HG02763 (cell line): Measurements from ENCODE around the gene LATS2.

Experiments
- ATAC-seq: cut with Tn5 transposase; IDR thresholded peaks from one replicate; pipeline ENCODE4 v1.9.1; 2021; ENCODE audit warnings: mild to moderate bottlenecking, moderate library complexity; ENCODE audit not compliant: unreplicated experiment

The LATS2 gene

GRCh38 chr13:21020176-21020575 is 41.2 kb downstream of the LATS2 start:
- no peak for ATAC-seq

GRCh38 chr13:21018220-21018619 is 43.2 kb downstream of the LATS2 start:
- ATAC-seq = no peak

- ATAC-seq = no peak
Measured at GRCh38 chr13:21016487-21016886, 44.9 kb downstream of the LATS2 start.

GRCh38 chr13:21015284-21015683 is 46.1 kb downstream of the LATS2 start:
- no peak for ATAC-seq

GRCh38 chr13:21014502-21015170 is 46.8 kb downstream of the LATS2 start:
- no peak for ATAC-seq

- ATAC-seq = no peak
Measured at GRCh38 chr13:21014139-21014501, 47.3 kb downstream of the LATS2 start.

GRCh38 chr13:21013682-21014038 is 47.7 kb downstream of the LATS2 start:
- ATAC-seq = no peak

- no peak for ATAC-seq
Measured at GRCh38 chr13:21012841-21013681, 48.3 kb downstream of the LATS2 start.

GRCh38 chr13:21012211-21012610 is 49.2 kb downstream of the LATS2 start:
- no peak for ATAC-seq

GRCh38 chr13:21011378-21011777 is 50.0 kb downstream of the LATS2 start:
- ATAC-seq = no peak

GRCh38 chr13:21010621-21011020 is 50.8 kb downstream of the LATS2 start:
- no peak for ATAC-seq

- no peak for ATAC-seq
Measured at GRCh38 chr13:21009036-21009435, 52.4 kb downstream of the LATS2 start.

GRCh38 chr13:21008026-21008425 is 53.4 kb downstream of the LATS2 start:
- no peak for ATAC-seq

- no peak for ATAC-seq
Measured at GRCh38 chr13:21006141-21007005, 55.0 kb downstream of the LATS2 start.

- no peak for ATAC-seq
Measured at GRCh38 chr13:21005193-21005592, 56.2 kb downstream of the LATS2 start.

- ATAC-seq = no peak
Measured at GRCh38 chr13:21001471-21001870, 59.9 kb downstream of the LATS2 start.

- no peak for ATAC-seq
Measured at GRCh38 chr13:21000647-21001046, 60.7 kb downstream of the LATS2 start.

- no peak for ATAC-seq
Measured at GRCh38 chr13:20998649-20999415, 62.6 kb downstream of the LATS2 start.

GRCh38 chr13:20997301-20998161 is 63.9 kb downstream of the LATS2 start:
- ATAC-seq = no peak
